OCI-LY7 (cell line): Measurements from ENCODE around the gene CDCA4.

Experiments used
- CTCF ChIP-seq: fragments of 200-600 bp; sonication (generic); conservative IDR thresholded peaks from 2 replicates; pipeline ENCODE4 v1.5.1; 2014; ENCODE audit warnings: mild to moderate bottlenecking, antibody characterized with exemption, low read length, moderate library complexity, mixed read lengths
- EZH2phosphoT487 ChIP-seq: fragments of 200-600 bp; sonication (generic); IDR thresholded peaks from 2 replicates; pipeline ENCODE4 v1.6.1; 2018; ENCODE audit warnings: low read depth, borderline replicate concordance, mild to moderate bottlenecking, mixed run types, antibody characterized with exemption, low read length, moderate library complexity, mixed read lengths

- TF ChIP-seq CTCF (no peak), EZH2phosphoT487 (no peak)
These were observed 41.9 kb downstream of the CDCA4 start for GRCh38 chr14:104978746-104979691.
